ENCODE measurements around the gene BTN3A1.
"Not testable (repeated sequence)": the region's sequence is repeated elsewhere in the genome, so short reads cannot be mapped to it uniquely, and the experiment has no call there.

DNA sequence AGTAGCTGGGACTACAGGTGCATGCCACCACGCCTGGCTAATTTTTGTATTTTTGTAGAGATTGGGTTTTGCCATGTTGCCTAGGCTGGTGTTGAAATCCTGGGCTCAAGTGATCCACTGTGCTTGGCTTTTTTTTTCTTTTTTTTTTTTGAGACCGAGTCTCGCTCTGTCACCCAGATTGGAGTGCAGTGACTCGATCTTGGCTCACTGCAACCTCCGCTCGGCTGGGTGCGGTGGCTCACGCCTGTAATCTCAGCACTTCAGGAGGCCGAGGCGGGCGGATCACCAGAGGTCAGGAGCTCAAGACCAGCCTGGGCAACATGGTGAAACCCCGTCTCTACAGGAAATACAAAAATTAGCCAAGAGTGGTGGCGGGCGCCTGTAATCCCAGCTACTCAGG lies 44.5 kb upstream of the BTN3A1 start:
- TF ChIP-seq, protein P1, sequence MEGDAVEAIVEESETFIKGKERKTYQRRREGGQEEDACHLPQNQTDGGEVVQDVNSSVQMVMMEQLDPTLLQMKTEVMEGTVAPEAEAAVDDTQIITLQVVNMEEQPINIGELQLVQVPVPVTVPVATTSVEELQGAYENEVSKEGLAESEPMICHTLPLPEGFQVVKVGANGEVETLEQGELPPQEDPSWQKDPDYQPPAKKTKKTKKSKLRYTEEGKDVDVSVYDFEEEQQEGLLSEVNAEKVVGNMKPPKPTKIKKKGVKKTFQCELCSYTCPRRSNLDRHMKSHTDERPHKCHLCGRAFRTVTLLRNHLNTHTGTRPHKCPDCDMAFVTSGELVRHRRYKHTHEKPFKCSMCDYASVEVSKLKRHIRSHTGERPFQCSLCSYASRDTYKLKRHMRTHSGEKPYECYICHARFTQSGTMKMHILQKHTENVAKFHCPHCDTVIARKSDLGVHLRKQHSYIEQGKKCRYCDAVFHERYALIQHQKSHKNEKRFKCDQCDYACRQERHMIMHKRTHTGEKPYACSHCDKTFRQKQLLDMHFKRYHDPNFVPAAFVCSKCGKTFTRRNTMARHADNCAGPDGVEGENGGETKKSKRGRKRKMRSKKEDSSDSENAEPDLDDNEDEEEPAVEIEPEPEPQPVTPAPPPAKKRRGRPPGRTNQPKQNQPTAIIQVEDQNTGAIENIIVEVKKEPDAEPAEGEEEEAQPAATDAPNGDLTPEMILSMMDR (IDR thresholded peaks at IDR 0.05), result not testable (repeated sequence)
- TF ChIP-seq EZH2, EZH2phosphoT487 (IDR thresholded peaks at IDR 0.05): not testable (repeated sequence)
